H1 (cell line): ENCODE measurements around the gene UBE2E2.

Experiments used
- POLR2A ChIP-seq, 2 experiments: IDR thresholded peaks; 1 replicate in 1 of 2; 2 replicates in 1 of 2; pipeline ENCODE4 v1.6.1; 2011; ENCODE audit warnings: low read depth in 2 of 2, low read length in 2 of 2, mild to moderate bottlenecking in 2 of 2; ENCODE audit errors: control extremely low read depth in 1 of 2
- RBBP5 ChIP-seq: IDR thresholded peaks from 2 replicates; pipeline ENCODE4 v1.7.1; 2012; ENCODE audit warnings: low read depth, mild to moderate bottlenecking, inconsistent platforms, low read length, moderate library complexity, borderline replicate concordance

GRCh38 chr3:23494967-23495366 is 291.8 kb downstream of the UBE2E2 start:
- TF ChIP-seq RBBP5 (no peak), POLR2A (IDR thresholded peaks at IDR 0.05; ENCODE audit: control extremely low read depth in 1 of 2, low read depth in 2 of 2, low read length in 2 of 2) (no peak)
